Measurements from ENCODE around the gene PRSS22. TPM values are rescaled to one million over a fixed set of nuclear protein-coding genes. Genes with fewer than 3 reads are reported as not detected.

PRSS22 gene
- total RNA-seq, 1 donor from 2014 or later, result not detected

DNA sequence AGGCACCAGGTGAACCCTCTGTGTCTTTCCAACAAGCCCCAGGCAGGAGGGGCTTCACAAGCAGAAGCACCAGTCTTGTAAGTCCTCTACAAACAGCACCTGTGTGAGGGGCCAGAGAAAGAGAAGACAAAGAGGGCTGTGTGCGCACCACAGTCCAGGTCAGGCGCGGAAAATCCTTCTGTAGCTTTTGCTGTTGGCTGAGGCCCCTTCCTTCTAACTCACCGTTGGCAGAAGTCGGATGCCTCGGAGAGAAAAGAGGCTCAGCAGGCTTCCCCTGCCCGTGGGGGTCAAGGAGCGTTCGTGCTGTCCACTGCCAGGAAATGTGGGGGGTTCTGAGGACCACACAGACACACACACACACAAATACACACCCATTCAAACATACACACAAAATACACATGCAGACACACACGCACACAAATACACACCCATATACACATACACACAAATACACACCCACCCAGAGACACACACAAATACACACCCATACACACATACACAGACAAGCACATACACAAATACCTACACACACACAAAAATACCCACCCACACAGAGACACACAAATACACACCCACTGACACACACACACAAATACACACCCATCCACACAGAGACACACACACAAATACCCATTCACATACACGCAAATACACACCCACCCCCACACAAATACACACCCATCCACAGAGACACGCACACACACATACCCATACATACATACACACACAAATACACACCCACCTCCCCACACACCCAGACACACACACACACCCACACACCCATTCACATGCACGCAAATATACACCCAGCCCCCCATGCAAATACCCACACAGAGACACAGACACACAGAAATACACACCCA is 21.1 kb downstream of the PRSS22 start:
- intact Hi-C loops (cut with DNase I), result no loop called here
- DNase-seq, result no peak
- ATAC-seq (ENCODE audit: poor library complexity), result no peak

DNA sequence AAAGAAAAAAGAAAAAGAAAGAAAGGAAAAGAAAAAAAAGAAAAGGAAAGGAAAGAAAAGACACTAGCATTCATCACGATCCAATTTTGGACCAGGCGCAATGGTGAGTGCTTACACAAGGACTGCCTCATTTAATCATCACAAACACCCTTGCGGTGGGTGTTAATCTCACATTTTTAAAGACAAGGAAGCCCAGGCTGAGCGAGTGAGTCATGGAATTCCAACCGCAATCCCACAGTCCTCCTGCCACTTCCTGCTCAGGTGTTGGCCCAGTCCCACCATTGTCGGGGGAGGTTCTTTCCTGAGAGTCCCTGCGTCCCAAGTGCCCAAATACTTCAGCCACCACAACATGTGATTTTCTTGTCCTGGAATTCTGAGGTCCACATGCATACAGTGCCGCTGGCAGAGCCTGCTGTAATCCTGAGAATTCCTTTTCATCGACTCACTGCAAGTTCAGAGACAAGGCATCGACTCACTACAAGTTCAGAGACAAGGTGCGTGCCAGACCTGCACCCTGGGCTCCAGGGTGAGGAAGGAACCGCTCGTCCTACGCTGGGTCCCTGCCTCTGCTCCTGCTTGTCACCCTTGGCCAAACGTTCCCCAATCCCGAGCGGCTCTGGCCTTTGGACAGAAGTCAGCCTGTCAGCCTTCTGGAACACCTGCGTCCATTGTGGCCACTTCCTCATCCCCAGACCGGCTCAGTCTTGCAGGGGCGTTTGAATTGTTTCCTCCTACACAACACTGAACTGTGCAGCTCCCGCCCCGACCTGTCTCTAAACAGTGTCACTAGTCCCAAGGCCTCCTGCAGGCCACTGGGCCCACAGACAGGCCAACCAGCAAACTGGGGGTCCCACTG is 22.1 kb downstream of the PRSS22 start:
- intact Hi-C loops (cut with DNase I), result no loop called here
- DNase-seq (no peak), ATAC-seq (ENCODE audit: poor library complexity) (no peak)

- intact Hi-C loops (cut with DNase I), result no loop called here
- ATAC-seq (ENCODE audit: poor library complexity), result no peak
- DNase-seq, result no peak
Observed at GRCh38 chr16:2834968-2835367, 23.0 kb downstream of the PRSS22 start.

- intact Hi-C loops (cut with DNase I), result no loop called here
- DNase-seq (peak; percentile 4), ATAC-seq (ENCODE audit: poor library complexity) (no peak)
Observed at GRCh38 chr16:2833776-2834175, 24.2 kb downstream of the PRSS22 start.

DNA sequence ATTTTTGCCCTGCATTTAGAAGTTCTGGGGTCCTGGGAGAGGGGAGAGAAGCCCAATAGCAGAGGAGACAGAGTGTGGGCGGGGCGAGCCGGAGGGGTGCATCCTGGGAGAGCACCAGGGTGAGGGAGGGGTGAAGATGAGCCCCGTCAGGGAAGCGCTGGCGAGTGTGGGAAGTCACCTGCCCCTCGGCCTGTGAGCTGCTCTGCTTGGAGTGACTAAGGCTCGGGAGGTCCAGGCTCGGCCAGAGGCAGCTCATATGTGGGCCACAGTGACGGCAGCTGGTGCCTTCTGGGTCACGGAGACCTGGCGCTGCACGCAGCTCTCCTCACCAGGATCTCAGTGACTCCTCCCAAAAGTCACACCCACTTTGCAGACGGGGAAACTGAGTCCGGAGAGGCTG is 26.8 kb downstream of the PRSS22 start:
- ATAC-seq (ENCODE audit: poor library complexity) (no peak), DNase-seq (peak; percentile 39)
- intact Hi-C loops (cut with DNase I), result no loop called here

GRCh38 chr16:2830355-2830695 is 27.6 kb downstream of the PRSS22 start:
- intact Hi-C loops (cut with DNase I), result no loop called here
- ATAC-seq (ENCODE audit: poor library complexity) (no peak), DNase-seq (no peak)

DNA sequence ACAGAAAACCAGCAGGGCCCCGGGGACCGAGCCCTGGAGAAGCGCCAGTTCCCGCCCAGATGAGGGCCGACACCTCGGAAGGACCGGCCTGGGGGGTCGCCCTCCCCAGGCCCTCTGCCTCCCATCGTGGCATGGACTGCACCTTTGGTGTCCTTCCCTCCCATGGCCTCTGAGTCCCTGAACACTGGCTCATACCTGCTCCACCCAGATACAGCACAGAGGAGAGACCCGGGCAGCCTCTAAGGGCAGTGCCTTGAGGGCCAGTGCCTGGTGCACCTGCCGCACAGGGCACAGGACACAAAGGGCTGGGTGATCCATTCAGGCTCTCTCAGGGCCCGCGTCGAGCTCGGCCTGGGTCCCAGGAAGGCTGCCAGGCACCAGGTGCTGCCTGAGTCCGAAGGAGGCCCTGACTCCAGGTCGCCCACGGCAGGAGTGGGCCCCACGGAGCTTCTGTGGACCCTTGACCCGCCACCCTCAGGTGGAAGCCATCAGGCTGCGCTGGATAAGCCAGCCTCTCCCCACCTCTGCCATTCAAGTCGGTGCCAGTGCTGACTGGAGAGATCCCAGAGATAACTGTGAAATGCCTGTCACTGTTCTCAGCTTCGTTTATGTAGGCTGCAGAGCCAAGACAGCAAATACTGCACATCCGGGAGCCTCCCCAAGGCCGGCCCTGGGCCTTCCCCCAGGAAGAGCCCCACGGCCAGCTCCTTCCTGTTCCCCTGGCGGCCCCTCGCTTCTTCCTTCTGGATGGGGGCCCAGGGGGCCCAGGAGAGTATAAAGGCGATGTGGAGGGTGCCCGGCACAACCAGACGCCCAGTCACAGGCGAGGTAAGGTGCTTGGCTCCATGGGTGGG is 28.2 kb downstream of the PRSS22 start, which contains the start of gene ZG16B:
TSS of gene ZG16B (plus strand) at position 803 of the 854 bp plus-strand sequence. CDS start 139 bp downstream, outside the sequence.
- DNase-seq, result peak; percentile 24
- intact Hi-C loops (cut with DNase I), result no loop called here
- peak; percentile 12 for ATAC-seq (ENCODE audit: poor library complexity)

DNA sequence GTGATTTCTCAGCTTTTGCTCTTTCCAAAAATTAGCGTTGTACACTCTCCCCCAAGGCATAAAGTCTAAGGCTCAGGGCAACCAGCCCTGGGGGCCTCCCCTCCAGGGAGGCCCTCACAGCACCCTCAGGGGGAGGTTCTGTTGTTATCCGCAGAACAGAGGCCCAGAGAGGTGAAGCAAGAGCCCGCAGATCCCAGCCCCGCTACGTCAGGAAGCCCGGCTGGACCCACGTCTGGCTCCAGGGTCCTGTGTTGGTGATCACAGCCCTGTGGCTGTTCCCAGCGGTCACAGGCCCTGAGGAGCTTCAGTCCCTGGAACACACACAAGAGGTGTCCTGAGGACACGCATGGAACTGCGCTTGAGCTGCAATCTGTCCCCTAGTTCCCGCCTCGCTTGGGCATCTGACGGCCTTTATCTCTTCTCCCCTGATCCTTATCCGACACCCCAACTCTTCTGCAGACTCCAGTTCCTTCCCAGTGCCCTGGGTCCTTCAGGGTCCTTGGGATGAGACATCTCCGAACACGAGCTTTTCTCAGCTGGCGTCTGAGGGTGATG is 29.0 kb downstream of the PRSS22 start:
- peak; percentile 20 for DNase-seq
- intact Hi-C loops (cut with DNase I), result no loop called here
- no peak for ATAC-seq (ENCODE audit: poor library complexity)

DNA sequence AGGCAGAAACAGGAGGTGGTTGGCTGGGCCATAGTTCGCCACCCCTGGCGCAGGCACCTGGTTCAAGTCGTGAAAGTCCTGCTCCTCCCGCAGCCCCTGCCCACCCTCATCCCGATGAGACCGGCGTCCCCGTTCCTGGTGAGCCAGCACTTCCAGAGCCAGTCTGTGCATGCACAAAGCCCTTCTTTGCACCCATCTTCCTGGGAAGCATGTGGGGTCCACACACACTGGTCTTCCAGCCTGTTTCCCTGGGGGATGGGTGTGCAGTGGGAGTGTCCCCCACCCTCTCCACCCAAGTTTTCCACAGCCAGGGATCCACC is 29.5 kb downstream of the PRSS22 start:
- ATAC-seq (ENCODE audit: poor library complexity) (no peak), DNase-seq (peak; percentile 2)
- intact Hi-C loops (cut with DNase I), result no loop called here

GRCh38 chr16:2827831-2828520 is 30.0 kb downstream of the PRSS22 start:
- DNase-seq (peak; percentile 29), ATAC-seq (ENCODE audit: poor library complexity) (no peak)
- intact Hi-C loops (cut with DNase I), result no loop called here

- ATAC-seq (ENCODE audit: poor library complexity) (no peak), DNase-seq (peak; percentile 24)
- intact Hi-C loops (cut with DNase I), result no loop called here
Observed at GRCh38 chr16:2827374-2827791, 30.6 kb downstream of the PRSS22 start.

DNA sequence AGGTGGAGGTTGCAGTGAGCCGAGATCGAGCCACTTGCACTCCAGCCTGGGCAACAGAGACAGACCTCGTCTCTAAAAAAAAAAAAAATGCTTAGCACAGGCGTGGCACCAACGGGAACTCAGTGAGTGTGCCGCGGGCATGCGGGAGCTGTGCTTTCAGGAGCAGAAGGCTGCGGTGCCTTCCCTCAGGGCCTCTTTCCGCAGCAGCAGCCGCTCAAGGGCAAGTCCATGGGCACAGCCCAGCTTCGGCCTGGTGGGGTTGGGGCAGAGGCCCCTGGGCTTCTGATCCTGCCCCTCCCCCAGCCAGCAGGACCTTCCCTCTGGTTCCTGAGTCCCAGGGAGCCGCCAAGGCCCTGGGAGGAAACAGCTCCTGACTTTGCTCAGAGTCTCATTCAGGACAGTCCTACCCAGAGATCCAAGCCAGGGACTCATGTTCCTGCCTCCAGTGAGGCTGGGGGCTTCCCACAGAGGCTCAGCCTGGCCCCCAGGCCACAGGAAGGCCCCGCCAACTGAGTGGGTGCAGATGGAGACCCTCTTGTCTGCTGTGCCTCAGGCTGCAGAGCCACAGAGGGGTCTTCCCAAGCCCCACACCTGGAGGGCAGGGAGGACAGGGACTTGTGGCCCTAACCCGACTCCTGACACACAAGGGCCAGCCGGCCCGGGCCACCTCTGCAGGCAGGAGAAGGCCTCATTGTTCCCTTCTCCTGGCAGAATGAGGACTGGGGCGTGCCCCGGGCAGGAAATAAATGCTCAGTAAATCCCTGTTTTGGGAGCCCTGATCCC is 31.2 kb downstream of the PRSS22 start:
- intact Hi-C loops (cut with DNase I), result no loop called here
- no peak for ATAC-seq (ENCODE audit: poor library complexity)
- no peak for DNase-seq

DNA sequence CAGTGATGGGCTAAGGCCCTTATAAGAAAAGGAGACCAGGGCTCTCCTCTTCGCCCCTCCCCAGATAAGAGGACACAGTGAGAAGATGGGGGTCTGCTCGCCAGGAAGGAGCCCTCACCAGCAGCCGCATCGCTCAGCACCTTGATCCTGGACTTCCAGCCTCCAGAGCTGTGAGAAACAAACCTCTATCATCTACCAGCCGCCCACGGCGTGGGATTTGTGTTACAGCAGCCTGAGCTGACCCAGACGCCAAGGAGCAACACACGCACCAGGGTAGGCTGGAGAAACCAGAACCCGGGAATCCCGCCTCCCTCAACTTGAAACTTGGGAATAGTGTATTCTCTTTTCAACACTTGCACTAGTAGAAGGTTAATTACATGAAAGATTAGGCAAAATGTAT is 32.1 kb downstream of the PRSS22 start:
- DNase-seq (no peak), ATAC-seq (ENCODE audit: poor library complexity) (no peak)
- intact Hi-C loops (cut with DNase I), result no loop called here

GRCh38 chr16:2825049-2825742 is 32.8 kb downstream of the PRSS22 start:
- DNase-seq, result peak; percentile 33
- intact Hi-C loops (cut with DNase I), result no loop called here
- ATAC-seq (ENCODE audit: poor library complexity), result no peak

DNA sequence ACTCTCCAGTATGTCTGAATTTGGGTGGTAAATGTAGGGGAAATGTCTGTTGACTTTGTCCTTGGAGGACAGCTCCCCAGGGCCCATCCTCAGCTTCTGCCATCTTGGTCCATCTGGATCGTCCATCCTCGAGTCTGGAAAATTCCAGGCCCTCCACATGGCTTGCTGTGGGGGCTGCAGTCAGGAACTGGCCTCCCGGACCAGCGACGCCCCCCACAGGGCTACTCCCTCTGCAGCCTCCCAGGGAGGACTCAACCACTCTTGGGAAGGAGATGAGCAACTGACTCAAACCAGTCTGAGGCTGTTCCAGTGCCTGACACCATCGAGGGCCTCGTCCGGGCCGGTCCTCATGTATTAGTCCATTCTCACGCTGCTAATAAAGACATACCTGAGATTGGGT is 33.3 kb downstream of the PRSS22 start:
- intact Hi-C loops (cut with DNase I), result no loop called here
- DNase-seq (no peak), ATAC-seq (ENCODE audit: poor library complexity) (no peak)

DNA sequence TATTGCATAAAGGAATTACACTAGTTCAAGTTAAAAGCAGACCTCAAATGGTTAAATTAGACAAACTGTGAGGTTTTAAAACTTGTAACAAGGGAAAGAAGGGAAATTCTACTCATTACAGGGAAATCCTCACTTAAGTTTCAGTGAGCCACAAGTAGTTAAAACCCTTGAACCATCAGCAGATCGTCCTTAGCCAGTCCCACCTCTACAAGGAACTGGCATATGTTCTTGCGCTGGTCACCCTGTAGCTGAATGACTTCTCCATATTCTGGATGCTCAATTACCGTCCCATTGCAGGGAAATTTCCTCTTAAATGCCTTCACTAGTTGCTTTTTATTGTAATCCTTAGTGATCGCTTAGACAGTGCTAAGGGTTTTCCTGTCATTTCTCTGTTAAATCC is 35.5 kb downstream of the PRSS22 start:
- DNase-seq (no peak), ATAC-seq (ENCODE audit: poor library complexity) (no peak)
- intact Hi-C loops (cut with DNase I), result no loop called here

DNA sequence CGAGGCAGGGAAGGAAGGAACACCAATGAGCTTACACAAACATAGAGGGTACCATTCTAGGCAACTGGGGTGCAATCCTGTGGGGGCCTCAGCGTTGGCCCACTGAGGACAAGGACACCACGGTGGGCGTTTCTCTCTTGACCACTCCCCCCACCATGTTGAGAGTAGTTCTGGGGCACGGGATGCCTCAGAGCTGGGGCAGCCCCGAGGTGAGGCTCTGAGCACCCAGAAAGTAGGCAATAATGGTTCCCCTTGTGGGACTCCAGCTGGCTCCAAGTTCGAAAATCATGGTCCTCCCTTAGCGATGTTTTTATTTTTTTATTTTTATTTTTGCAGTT is 35.8 kb downstream of the PRSS22 start:
- intact Hi-C loops (cut with DNase I), result no loop called here
- ATAC-seq (ENCODE audit: poor library complexity), result no peak
- no peak for DNase-seq

All from Right ventricle myocardium superior (tissue), 1 donor.